Measurements from ENCODE around the gene SIGMAR1. TPM values are rescaled to one million over a fixed set of nuclear protein-coding genes. Genes with fewer than 3 reads are reported as not detected.
A peak's percentile ranks its signal among the peaks of the same experiment; 100 is the strongest.

The SIGMAR1 gene
- total RNA-seq, 2 donors from 2014 or later = 49.6 to 114 TPM

DNA sequence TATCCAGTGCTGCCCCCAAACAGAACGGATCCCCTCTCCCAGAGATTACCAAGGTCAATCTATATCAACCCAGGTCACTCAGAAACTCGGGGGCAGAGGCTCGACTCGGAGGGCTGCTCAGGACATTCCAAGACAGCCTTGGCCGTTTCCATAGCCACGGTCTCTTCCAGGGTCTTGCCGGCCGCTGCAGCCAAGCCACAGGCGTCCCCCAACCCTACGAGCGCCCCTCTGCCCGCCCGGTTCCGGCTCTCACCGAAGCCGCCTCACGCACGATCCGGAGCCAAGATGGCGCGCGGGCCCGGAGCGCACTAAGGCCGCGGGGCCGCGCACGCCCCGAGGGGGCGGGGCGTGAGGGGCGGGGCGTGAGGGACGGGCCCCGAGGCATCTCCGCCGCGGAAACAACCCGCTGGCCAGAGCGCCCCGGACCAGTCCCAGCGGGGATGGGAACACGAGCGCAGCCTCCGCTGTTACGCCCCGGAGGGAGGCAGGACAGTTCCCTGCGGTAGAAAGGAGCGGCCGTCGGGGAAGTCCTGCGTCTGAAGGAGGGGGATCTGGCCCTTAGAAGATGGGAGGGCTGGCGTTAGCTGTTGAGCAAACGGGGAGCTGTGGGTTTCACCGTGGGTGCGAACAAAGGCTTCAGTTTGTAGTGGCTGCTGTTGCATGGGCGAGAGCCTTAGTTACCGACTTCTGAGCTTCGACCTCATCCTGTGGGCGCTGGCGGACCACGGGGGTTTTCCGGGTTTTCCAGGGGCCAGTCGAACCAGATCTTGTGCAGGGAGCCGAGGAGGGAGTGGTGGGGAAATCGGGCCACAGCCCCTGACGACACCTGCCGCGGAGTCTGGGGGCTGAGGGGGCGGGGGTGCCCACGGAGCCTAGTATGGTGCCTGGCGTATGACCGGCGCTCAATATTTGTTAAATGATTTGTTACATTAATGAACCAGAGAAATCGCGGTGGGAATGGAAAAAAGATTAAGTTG, 25.5 kb downstream of the SIGMAR1 start, which contains the start of gene RPP25L:
RPP25L (minus strand) TSS at position 287 of the 977 bp plus-strand sequence. CDS start 801 bp downstream, outside the sequence.
- peak; percentile 93 for DNase-seq
- TF ChIP-seq, protein P1, sequence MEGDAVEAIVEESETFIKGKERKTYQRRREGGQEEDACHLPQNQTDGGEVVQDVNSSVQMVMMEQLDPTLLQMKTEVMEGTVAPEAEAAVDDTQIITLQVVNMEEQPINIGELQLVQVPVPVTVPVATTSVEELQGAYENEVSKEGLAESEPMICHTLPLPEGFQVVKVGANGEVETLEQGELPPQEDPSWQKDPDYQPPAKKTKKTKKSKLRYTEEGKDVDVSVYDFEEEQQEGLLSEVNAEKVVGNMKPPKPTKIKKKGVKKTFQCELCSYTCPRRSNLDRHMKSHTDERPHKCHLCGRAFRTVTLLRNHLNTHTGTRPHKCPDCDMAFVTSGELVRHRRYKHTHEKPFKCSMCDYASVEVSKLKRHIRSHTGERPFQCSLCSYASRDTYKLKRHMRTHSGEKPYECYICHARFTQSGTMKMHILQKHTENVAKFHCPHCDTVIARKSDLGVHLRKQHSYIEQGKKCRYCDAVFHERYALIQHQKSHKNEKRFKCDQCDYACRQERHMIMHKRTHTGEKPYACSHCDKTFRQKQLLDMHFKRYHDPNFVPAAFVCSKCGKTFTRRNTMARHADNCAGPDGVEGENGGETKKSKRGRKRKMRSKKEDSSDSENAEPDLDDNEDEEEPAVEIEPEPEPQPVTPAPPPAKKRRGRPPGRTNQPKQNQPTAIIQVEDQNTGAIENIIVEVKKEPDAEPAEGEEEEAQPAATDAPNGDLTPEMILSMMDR (IDR thresholded peaks at IDR 0.05) = no peak
- Histone ChIP-seq H3K27me3 (no peaks in the 10 kb centered on the region), H3K4me1 (no peaks in the 10 kb centered on the region), H3K9me3 (no peaks in the 10 kb centered on the region), H3K9ac (ENCODE audit: low read depth in 2 of 2, low read length in 2 of 2) (peak within 1 kb of the TSS; percentile 84 to 89), H3K27ac (peak within 1 kb of the TSS; percentile 73), H3K4me3 (peak within 1 kb of the TSS; percentile 60), H3K36me3 (peaks cover 7% of the 10 kb centered on the region)
- intact Hi-C loops (cut with DNase I) = no loop called here

DNA sequence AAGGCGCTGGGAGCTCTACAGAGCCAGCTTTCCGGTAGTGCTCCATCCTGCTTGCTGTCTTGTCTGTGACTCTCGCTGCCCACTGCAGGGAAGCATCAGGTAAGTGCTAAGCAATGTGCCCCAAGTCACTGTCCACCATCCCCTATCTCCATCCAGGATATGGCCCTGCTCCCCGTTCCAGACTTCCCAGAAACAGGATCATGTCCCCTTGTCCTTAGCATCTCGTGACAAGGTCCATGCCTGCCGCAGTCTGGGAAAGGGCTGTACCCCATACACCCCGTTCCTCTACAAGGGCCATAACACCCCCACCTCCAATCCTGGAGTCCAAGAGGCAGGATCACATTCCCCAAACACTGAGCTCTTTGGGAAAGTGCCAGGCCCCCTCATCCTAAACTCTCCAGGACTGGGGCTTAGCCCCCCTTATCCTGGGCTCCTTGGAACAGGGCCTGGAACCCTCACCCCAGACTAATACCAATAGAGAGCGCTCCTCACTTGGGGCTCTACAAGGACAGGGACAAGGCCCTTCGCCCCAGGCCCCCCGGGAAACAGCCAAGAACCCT, 26.3 kb downstream of the SIGMAR1 start:
- Histone ChIP-seq H3K27me3 (no peaks in the 10 kb centered on the region), H3K4me1 (no peaks in the 10 kb centered on the region), H3K4me3 (peak overlapping the region; percentile 60), H3K9ac (ENCODE audit: low read depth in 2 of 2, low read length in 2 of 2) (peak overlapping the region; percentile 84 to 89), H3K9me3 (no peaks in the 10 kb centered on the region), H3K36me3 (no peaks in the 10 kb centered on the region), H3K27ac (peak overlapping the region; percentile 73)
- TF ChIP-seq, protein P1 (IDR thresholded peaks at IDR 0.05) = no peak
- intact Hi-C loops (cut with DNase I) = no loop called here
- no peak for DNase-seq

DNA sequence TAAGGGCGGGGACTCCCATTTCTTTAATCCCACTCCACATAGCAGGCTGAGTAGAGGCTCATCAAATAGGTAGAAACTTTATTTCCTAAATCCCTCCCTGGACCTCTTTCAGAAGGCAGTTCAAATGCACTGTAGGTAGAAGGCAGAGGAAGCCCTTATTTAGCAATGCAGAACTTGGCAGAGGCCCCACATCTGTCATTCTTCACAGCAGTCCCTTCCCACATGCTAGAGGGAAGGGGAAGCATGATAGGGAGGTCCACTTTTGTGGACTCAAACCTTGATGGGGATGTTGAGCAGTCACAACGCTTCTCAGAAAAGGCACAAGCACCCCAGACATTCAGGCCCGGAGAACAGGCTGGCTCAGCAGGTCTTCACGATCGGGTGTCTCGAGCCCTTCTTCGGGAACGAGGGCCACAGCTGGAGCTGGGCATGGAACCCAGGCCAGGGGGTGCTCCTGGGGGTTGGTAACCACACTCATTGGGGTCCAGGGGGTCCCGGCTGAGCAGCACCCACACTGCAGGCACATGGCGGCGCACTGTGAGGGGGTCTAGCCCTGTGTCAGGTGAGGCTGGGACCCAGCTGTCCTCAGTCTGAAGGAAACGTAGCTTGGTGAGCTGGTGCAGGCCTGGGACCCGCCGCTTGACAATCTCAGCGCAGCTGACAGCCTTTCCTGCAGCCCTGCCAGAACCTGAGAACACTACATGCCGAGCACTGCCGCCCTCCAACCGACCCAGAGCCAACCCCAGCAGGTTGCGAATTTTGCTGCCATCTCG, 27.0 kb downstream of the SIGMAR1 start:
- intact Hi-C loops (cut with DNase I) = no loop called here
- Histone ChIP-seq H3K4me1 (no peaks in the 10 kb centered on the region), H3K27ac (no peak overlapping the region), H3K36me3 (no peaks in the 10 kb centered on the region), H3K9ac (ENCODE audit: low read depth in 2 of 2, low read length in 2 of 2) (peak overlapping the region; percentile 50 to 84), H3K9me3 (no peaks in the 10 kb centered on the region), H3K4me3 (peak overlapping the region; percentile 60), H3K27me3 (no peaks in the 10 kb centered on the region)
- TF ChIP-seq, protein P1 (IDR thresholded peaks at IDR 0.05) = no peak
- no peak for DNase-seq

DNA sequence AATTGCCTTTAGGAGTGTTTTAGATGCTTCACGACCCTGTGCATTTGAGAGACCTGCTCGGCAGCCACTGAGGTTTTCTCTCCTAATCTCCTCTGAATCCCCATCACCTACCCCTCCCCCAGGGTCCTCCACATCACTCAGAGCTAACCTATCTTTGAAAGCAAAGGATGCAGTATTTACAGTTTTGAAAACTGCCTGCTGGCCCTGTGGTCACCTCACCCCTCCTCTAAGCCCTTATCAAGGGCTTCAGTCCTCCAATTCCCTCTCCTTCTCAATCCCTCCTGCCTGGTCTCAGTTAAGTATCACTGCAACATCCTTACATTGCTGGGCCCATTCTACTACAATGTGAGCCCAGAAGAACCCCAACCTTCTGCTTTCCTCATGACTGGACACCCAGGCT, 30.3 kb downstream of the SIGMAR1 start:
- Histone ChIP-seq H3K9ac (ENCODE audit: low read depth in 2 of 2, low read length in 2 of 2) (no peak overlapping the region), H3K4me3 (no peak overlapping the region), H3K27me3 (no peaks in the 10 kb centered on the region), H3K9me3 (no peaks in the 10 kb centered on the region), H3K27ac (no peak overlapping the region), H3K36me3 (no peaks in the 10 kb centered on the region), H3K4me1 (no peaks in the 10 kb centered on the region)
- no peak for DNase-seq
- intact Hi-C loops (cut with DNase I) = no loop called here
- TF ChIP-seq, protein P1 (IDR thresholded peaks at IDR 0.05) = no peak

DNA sequence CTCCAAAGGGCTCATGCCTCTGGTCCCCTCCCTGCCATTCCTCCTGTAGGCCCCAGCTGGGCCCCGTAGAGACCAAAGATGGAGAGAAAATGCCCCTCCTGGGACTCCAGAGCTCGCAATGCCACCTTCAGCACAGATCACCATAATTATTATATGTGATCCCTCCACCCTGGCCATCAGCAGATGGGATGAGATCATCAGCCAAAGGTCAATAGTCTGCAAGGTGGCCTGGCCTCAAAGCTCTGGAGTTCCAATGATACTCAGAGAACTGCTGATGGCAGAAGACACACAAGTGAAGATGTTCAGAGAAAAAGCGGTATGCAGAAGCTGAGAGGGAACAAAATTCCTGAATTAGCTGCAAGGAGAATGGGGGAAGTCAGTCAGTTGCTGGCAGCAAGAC, 30.7 kb downstream of the SIGMAR1 start:
- TF ChIP-seq, protein P1 (IDR thresholded peaks at IDR 0.05) = no peak
- Histone ChIP-seq H3K4me1 (no peaks in the 10 kb centered on the region), H3K27me3 (no peaks in the 10 kb centered on the region), H3K9me3 (no peaks in the 10 kb centered on the region), H3K36me3 (no peaks in the 10 kb centered on the region), H3K9ac (ENCODE audit: low read depth in 2 of 2, low read length in 2 of 2) (no peak overlapping the region), H3K4me3 (no peak overlapping the region), H3K27ac (no peak overlapping the region)
- intact Hi-C loops (cut with DNase I) = no loop called here
- no peak for DNase-seq
